ENCODE results near the gene NSDHL.

NSDHL gene

GRCh38 chrX:152915541-152916241, 84.8 kb downstream of the NSDHL start:
- DNase-seq (ENCODE audit: low read depth) = no peak

- no peak for DNase-seq (ENCODE audit: low read depth)
Observed at GRCh38 chrX:152917656-152918579, 87.1 kb downstream of the NSDHL start.

GRCh38 chrX:152918707-152919106, 87.8 kb downstream of the NSDHL start:
- DNase-seq (ENCODE audit: low read depth) = no peak

All from stimulated activated CD8-positive, alpha-beta memory T cell treated with anti-CD3 and anti-CD28 coated beads, Interleukin-4, amount 100 ng/mL, for 24 hours (primary cell).